Measurements from ENCODE around the gene OR3A3. TPM values are rescaled to one million over a fixed set of nuclear protein-coding genes. Genes with fewer than 3 reads are reported as not detected.

Gene OR3A3
- total RNA-seq, 1 experiment from 2014 or later = not detected

- H2BK120ac ChIP-seq (ENCODE audit: low read depth, low read length, poor library complexity, severe bottlenecking) = no peak overlapping the region
- no peak overlapping the region for H4K5ac ChIP-seq (ENCODE audit: insufficient read length, low read depth, low read length)
- no peak for DNase-seq
- no peak overlapping the region for H2AFZ ChIP-seq (ENCODE audit: low read length)
- peaks cover 11% of the 10 kb centered on the region for H3K9me3 ChIP-seq (ENCODE audit: control insufficient read depth, low read depth, low read length)
- no peaks in the 10 kb centered on the region for H3K79me1 ChIP-seq (ENCODE audit: insufficient read depth, low read depth, low read length, poor library complexity, severe bottlenecking)
- no peak overlapping the region for H3K18ac ChIP-seq (ENCODE audit: insufficient read length, low read depth, low read length)
- H3K9ac ChIP-seq (ENCODE audit: extremely low read depth, insufficient read length, low read length) = no peak overlapping the region
- peaks cover 2 to 15% (median 10%) of the 10 kb centered on the region in 3 experiments; a peak in 5 of 7 replicates for H3K36me3 Mint-ChIP-seq (ENCODE audit: insufficient read depth in 1 of 3, low read depth in 3 of 3)
- no peak overlapping the region for H3T11ph ChIP-seq (ENCODE audit: low read length)
- H3K23me2 ChIP-seq (ENCODE audit: insufficient read length, low read depth, low read length, poor library complexity, severe bottlenecking) = no peaks in the 10 kb centered on the region
- no peaks in the 10 kb centered on the region for H3K27me3 ChIP-seq (ENCODE audit: insufficient read depth, low read length)
- H3K4me1 Mint-ChIP-seq = no peaks in the 10 kb centered on the region
- no peak for TF ChIP-seq CTCF (conservative IDR thresholded peaks at IDR 0.05)
- no peaks in the 10 kb centered on the region for H3K79me2 ChIP-seq (ENCODE audit: insufficient read depth, low read length)
- H4K20me1 ChIP-seq (ENCODE audit: control insufficient read depth, insufficient read depth, insufficient read length) = no peaks in the 10 kb centered on the region
- no peak overlapping the region for H3K4me3 Mint-ChIP-seq
- no peak overlapping the region for H4K8ac ChIP-seq (replicated peaks; ENCODE audit: insufficient read length, low read depth, low read length)
- H3K23ac ChIP-seq (ENCODE audit: insufficient read length, low read depth, low read length) = no peak overlapping the region
- no peak overlapping the region for H2BK15ac ChIP-seq (ENCODE audit: low read depth, low read length)
- no peak overlapping the region for H3K27ac Mint-ChIP-seq
- no peak overlapping the region for H3K4me2 ChIP-seq (ENCODE audit: insufficient read depth, insufficient read length, low read length)
- H3K4me1 ChIP-seq (ENCODE audit: insufficient read depth, low read length) = no peaks in the 10 kb centered on the region
- H3K56ac ChIP-seq (ENCODE audit: insufficient read length, low read depth, low read length) = no peak overlapping the region
- H2BK12ac ChIP-seq (ENCODE audit: insufficient read length, low read depth, low read length) = no peak overlapping the region
- no peak overlapping the region for H3K27ac ChIP-seq (ENCODE audit: insufficient read length, low read depth, low read length)
- H3K14ac ChIP-seq (ENCODE audit: insufficient read depth, low read length) = no peak overlapping the region
- WGBS (ENCODE audit: extremely low coverage, insufficient read length, low lambda C conversion rate) = no CpG with 5 or more reads among the region's 5 CpGs
- H2BK20ac ChIP-seq (ENCODE audit: low read depth, low read length, poor library complexity, severe bottlenecking) = no peak overlapping the region
- H3K9me3 Mint-ChIP-seq = peaks cover 35 to 69% of the 10 kb centered on the region in 2 experiments
- H2AK5ac ChIP-seq (ENCODE audit: insufficient read length, low read length) = no peak overlapping the region
- no peak overlapping the region for H2BK5ac ChIP-seq (ENCODE audit: insufficient read length, low read length)
- no peaks in the 10 kb centered on the region; the same call in 1 of the 2 replicates for H3K27me3 Mint-ChIP-seq (ENCODE audit: low read depth)
- no peak overlapping the region for H3K4ac ChIP-seq (ENCODE audit: low read depth, low read length)
- no peak overlapping the region for H4K91ac ChIP-seq (ENCODE audit: insufficient read length, low read depth, low read length)
These were observed 4.4 kb downstream of the OR3A3 start for GRCh38 chr17:3415610-3416009.
